HEK293 (cell line): ENCODE data around the gene NOP56.

Experiments
- CTCF ChIP-seq: fragments of 450-650 bp; formaldehyde crosslinking; IDR thresholded peaks from 2 replicates; pipeline ENCODE4 v1.5.1; 2016; ENCODE audit warnings: missing biosample characterization, missing genetic modification characterization
- GLI4 ChIP-seq: fragments of 450-650 bp; formaldehyde crosslinking; IDR thresholded peaks from 2 replicates; pipeline ENCODE4 v1.5.1; 2016; ENCODE audit warnings: missing biosample characterization, missing genetic modification characterization
- REST ChIP-seq: fragments of 450-650 bp; formaldehyde crosslinking; IDR thresholded peaks from 2 replicates; pipeline ENCODE4 v1.5.1; 2016; ENCODE audit warnings: missing biosample characterization, missing genetic modification characterization
- ZBTB10 ChIP-seq: fragments of 450-650 bp; formaldehyde crosslinking; IDR thresholded peaks from 2 replicates; pipeline ENCODE4 v1.5.1; 2016; ENCODE audit warnings: missing biosample characterization, missing genetic modification characterization
- ZNF585B ChIP-seq: fragments of 450-650 bp; formaldehyde crosslinking; IDR thresholded peaks from 2 replicates; pipeline ENCODE4 v1.5.1; 2016; ENCODE audit warnings: missing biosample characterization, missing genetic modification characterization
- ZNF645 ChIP-seq: fragments of 450-650 bp; formaldehyde crosslinking; IDR thresholded peaks from 2 replicates; pipeline ENCODE4; 2016; ENCODE audit warnings: missing biosample characterization, missing genetic modification characterization
- ZNF670 ChIP-seq: fragments of 450-650 bp; formaldehyde crosslinking; IDR thresholded peaks from 2 replicates; pipeline ENCODE4 v1.5.1; 2016; ENCODE audit warnings: missing biosample characterization, missing genetic modification characterization, low read depth
- ZSCAN30 ChIP-seq: fragments of 450-650 bp; IDR thresholded peaks from 2 replicates; pipeline ENCODE4 v1.5.1; 2018; ENCODE audit warnings: missing biosample characterization, mild to moderate bottlenecking, missing genetic modification characterization, moderate library complexity

- TF ChIP-seq ZNF670 (tag by site-specific recombination) (no peak), CTCF (no peak), GLI4 (tag by site-specific recombination) (no peak), ZBTB10 (no peak), REST (tag by site-specific recombination) (no peak), ZSCAN30 (tag by site-specific recombination) (no peak), ZNF585B (tag by site-specific recombination) (no peak), ZNF645 (tag by site-specific recombination) (no peak)
Measured at GRCh38 chr20:2640899-2641298, 11.5 kb upstream of the NOP56 start.
